GM12892 (cell line): Measurements from ENCODE around the gene TSNAX.

Experiments
- POLR2A ChIP-seq: IDR thresholded peaks from 2 replicates; pipeline ENCODE4 v1.6.1; 2011; ENCODE audit warnings: low read depth, low read length, control low read depth
- POLR2AphosphoS5 ChIP-seq: IDR thresholded peaks from 2 replicates; pipeline ENCODE4 v1.6.1; 2011; ENCODE audit warnings: low read depth, low read length, control low read depth
- TAF1 ChIP-seq: IDR thresholded peaks from 2 replicates; pipeline ENCODE4 v1.6.1; 2011; ENCODE audit warnings: low read depth, mild to moderate bottlenecking, control low read depth, low read length, borderline replicate concordance

DNA sequence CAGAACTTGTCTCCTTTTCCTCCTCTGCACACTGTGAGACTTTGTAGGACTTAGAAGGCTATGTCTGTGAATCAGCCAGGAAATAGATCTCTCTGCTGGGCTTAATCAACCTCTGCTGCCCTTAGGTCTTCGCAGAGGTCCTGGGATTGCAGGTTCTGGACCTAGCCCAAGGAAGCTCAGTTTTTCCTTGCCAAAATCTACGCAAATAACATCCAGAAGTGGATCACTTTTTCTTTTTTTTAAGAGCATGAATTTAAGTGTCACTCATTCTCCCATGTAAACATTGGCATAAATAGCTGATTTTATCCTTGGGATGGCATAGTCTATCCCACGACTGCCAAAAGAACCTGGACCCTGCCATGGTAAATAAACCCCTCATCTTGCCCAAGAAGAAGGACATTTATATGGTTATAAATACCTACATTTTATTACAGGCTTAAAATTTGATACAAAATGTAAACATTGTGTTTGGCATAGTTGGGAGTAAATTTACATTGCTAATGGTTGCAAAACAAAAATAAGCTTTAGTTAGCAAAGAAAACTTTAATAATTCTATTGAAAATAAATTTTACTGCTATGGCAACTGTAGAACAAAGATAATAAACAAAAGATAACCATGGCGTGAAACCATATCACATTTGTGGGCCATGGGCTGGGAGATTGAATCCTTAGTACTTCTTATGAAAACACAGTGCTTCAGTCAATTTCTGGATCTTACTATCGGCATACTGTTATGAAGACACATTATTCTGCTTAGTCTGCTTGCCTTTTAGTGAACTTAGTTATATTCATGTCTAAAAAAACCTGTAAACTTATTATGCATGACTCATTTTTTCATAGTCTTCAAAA is 73.6 kb downstream of the TSNAX start:
- TF ChIP-seq POLR2A, result no peak
- TF ChIP-seq POLR2AphosphoS5, result no peak
- no peak for TF ChIP-seq TAF1
